ENCODE results near the gene RAB17.

DNA sequence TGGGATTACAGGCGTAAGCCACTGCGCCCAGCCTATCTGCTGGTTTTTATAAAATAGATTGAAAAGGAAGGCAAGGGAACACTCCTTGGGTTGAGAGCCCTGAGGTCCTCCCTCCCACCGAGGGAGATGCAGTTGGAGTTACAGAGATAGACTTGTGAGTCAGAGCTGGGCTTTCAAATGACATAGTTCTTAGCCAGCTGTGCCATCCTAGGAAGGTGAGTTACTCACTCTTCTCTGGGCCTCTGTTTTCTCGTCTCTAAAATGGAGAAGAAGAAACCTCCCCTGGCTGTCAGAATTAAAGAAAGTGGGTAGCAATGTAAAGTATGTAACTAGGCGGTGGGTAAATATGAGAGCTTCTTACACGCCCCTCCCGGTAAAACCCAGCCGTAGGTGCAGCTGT, 39.2 kb upstream of the RAB17 start:
- TF ChIP-seq CTCF (IDR thresholded peaks at IDR 0.05) (no peak), EP300 (IDR thresholded peaks at IDR 0.05) (no peak), POLR2A (IDR thresholded peaks at IDR 0.05) (no peak), POLR2AphosphoS5 (IDR thresholded peaks at IDR 0.05) (no peak)
